HEK293 (cell line): ENCODE measurements around the gene SYNPO2L.

Experiments used
- BCL6B ChIP-seq: fragments of 450-650 bp; formaldehyde crosslinking; IDR thresholded peaks from 2 replicates; pipeline ENCODE4 v1.5.1; 2017; ENCODE audit warnings: missing biosample characterization, missing genetic modification characterization
- KLF9 ChIP-seq: fragments of 450-650 bp; formaldehyde crosslinking; IDR thresholded peaks from 2 replicates; pipeline ENCODE4 v1.5.1; 2016; ENCODE audit warnings: missing biosample characterization, missing genetic modification characterization, low read depth
- PBX3 ChIP-seq: sonication (generic); formaldehyde crosslinking; IDR thresholded peaks from 2 replicates; pipeline ENCODE4 v1.8.1; 2022; ENCODE audit warnings: mild to moderate bottlenecking, moderate library complexity, missing genetic modification reagents
- YY2 ChIP-seq: fragments of 450-650 bp; formaldehyde crosslinking; IDR thresholded peaks from 2 replicates; pipeline ENCODE4 v1.5.1; 2016; ENCODE audit warnings: missing biosample characterization, missing genetic modification characterization
- ZBTB1 ChIP-seq: fragments of 450-650 bp; formaldehyde crosslinking; IDR thresholded peaks from 2 replicates; pipeline ENCODE4 v1.5.1; 2016; ENCODE audit warnings: missing biosample characterization, missing genetic modification characterization
- ZBTB49 ChIP-seq: fragments of 450-650 bp; formaldehyde crosslinking; IDR thresholded peaks from 2 replicates; pipeline ENCODE4 v1.5.1; 2016; ENCODE audit warnings: missing biosample characterization, missing genetic modification characterization, low read depth
- ZFP3 ChIP-seq: fragments of 450-650 bp; formaldehyde crosslinking; IDR thresholded peaks from 2 replicates; pipeline ENCODE4 v1.5.1; 2016; ENCODE audit warnings: low read depth, missing biosample characterization, missing genetic modification characterization
- ZNF133 ChIP-seq: fragments of 450-650 bp; formaldehyde crosslinking; IDR thresholded peaks from 2 replicates; pipeline ENCODE4 v1.5.1; 2016; ENCODE audit warnings: missing biosample characterization, missing genetic modification characterization
- ZNF211 ChIP-seq: fragments of 450-650 bp; formaldehyde crosslinking; IDR thresholded peaks from 2 replicates; pipeline ENCODE4 v1.5.1; 2016; ENCODE audit warnings: low read depth, missing biosample characterization, missing genetic modification characterization
- ZNF221 ChIP-seq: fragments of 450-650 bp; formaldehyde crosslinking; IDR thresholded peaks from 2 replicates; pipeline ENCODE4 v1.5.1; 2017; ENCODE audit warnings: missing biosample characterization, missing genetic modification characterization, borderline replicate concordance
- ZNF302 ChIP-seq: fragments of 450-650 bp; formaldehyde crosslinking; IDR thresholded peaks from 2 replicates; pipeline ENCODE4 v1.5.1; 2016; ENCODE audit warnings: missing biosample characterization, missing genetic modification characterization, low read depth
- ZNF362 ChIP-seq: fragments of 450-650 bp; formaldehyde crosslinking; IDR thresholded peaks from 2 replicates; pipeline ENCODE4 v1.5.1; 2016; ENCODE audit warnings: missing biosample characterization, missing genetic modification characterization
- ZNF513 ChIP-seq: fragments of 450-650 bp; IDR thresholded peaks from 2 replicates; pipeline ENCODE4 v1.5.1; 2018; ENCODE audit warnings: missing biosample characterization, missing genetic modification characterization
- ZNF518A ChIP-seq: fragments of 450-650 bp; formaldehyde crosslinking; conservative IDR thresholded peaks from 2 replicates; pipeline ENCODE4 v1.5.1; 2016; ENCODE audit warnings: low read depth, missing biosample characterization, missing genetic modification characterization
- ZNF580 ChIP-seq: fragments of 450-650 bp; formaldehyde crosslinking; IDR thresholded peaks from 2 replicates; pipeline ENCODE4 v1.5.1; 2016; ENCODE audit warnings: missing biosample characterization, missing genetic modification characterization
- ZNF621 ChIP-seq: fragments of 450-650 bp; formaldehyde crosslinking; IDR thresholded peaks from 2 replicates; pipeline ENCODE4 v1.5.1; 2017; ENCODE audit warnings: missing biosample characterization, missing genetic modification characterization
- ZNF626 ChIP-seq: fragments of 450-650 bp; sonication (Bioruptor Pico); formaldehyde crosslinking; IDR thresholded peaks from 2 replicates; pipeline ENCODE4 v1.5.1; 2018; ENCODE audit warnings: missing biosample characterization, missing genetic modification characterization, inconsistent platforms
- ZNF639 ChIP-seq: fragments of 450-650 bp; formaldehyde crosslinking; IDR thresholded peaks from 2 replicates; pipeline ENCODE4 v1.5.1; 2016; ENCODE audit warnings: missing biosample characterization, missing genetic modification characterization
- ZNF660 ChIP-seq: fragments of 450-650 bp; IDR thresholded peaks from 2 replicates; pipeline ENCODE4 v1.5.1; 2018; ENCODE audit warnings: missing biosample characterization, mild to moderate bottlenecking, missing genetic modification characterization
- ZNF792 ChIP-seq: fragments of 450-650 bp; formaldehyde crosslinking; IDR thresholded peaks from 2 replicates; pipeline ENCODE4 v1.5.1; 2016; ENCODE audit warnings: missing biosample characterization, missing genetic modification characterization
- ZNF843 ChIP-seq: fragments of 450-650 bp; formaldehyde crosslinking; IDR thresholded peaks from 2 replicates; pipeline ENCODE4 v1.5.1; 2016; ENCODE audit warnings: missing biosample characterization, missing genetic modification characterization
- ZSCAN4 ChIP-seq: fragments of 450-650 bp; formaldehyde crosslinking; IDR thresholded peaks from 2 replicates; pipeline ENCODE4 v1.5.1; 2017; ENCODE audit warnings: missing biosample characterization, missing genetic modification characterization

The SYNPO2L gene

GRCh38 chr10:73625884-73626752 lies 29.7 kb downstream of the SYNPO2L start (continued):
- peak; percentile 57 for TF ChIP-seq ZNF843
- TF ChIP-seq PBX3 (CRISPR knock-in tag), result 0 out of 2 replicates have a peak, but pooled peaks have one; percentile 48
- no peak for TF ChIP-seq ZNF580 (tag by site-specific recombination)
- TF ChIP-seq YY2, result peak; percentile 88
- TF ChIP-seq ZFP3 (tag by site-specific recombination), result no peak
- peak; percentile 49 for TF ChIP-seq ZNF518A (tag by site-specific recombination)
- TF ChIP-seq ZNF133 (tag by site-specific recombination), result no peak
- TF ChIP-seq ZNF211 (tag by site-specific recombination), result no peak
- no peak for TF ChIP-seq ZNF513 (tag by site-specific recombination)
- 0 out of 2 replicates have a peak, but pooled peaks have one; percentile 26 for TF ChIP-seq KLF9 (tag by site-specific recombination)
- TF ChIP-seq ZNF302, result no peak
- TF ChIP-seq ZNF792 (tag by site-specific recombination), result no peak
- 0 out of 2 replicates have a peak, but pooled peaks have one; percentile 19 for TF ChIP-seq ZSCAN4 (tag by site-specific recombination)
- no peak for TF ChIP-seq ZBTB1 (tag by site-specific recombination)
- no peak for TF ChIP-seq ZNF221 (tag by site-specific recombination)
- no peak for TF ChIP-seq ZBTB49 (tag by site-specific recombination)
- TF ChIP-seq BCL6B (tag by site-specific recombination), result no peak
- no peak for TF ChIP-seq ZNF621 (tag by site-specific recombination)
- TF ChIP-seq ZNF660 (tag by site-specific recombination), result no peak; the same call in 1 of the 2 replicates
- TF ChIP-seq ZNF626 (tag by site-specific recombination), result no peak
- TF ChIP-seq ZNF362 (tag by site-specific recombination), result no peak
- TF ChIP-seq ZNF639 (tag by site-specific recombination), result peak; percentile 86
